CD14-positive monocyte (primary cell): ENCODE data around the gene DNAJC16. TPM values are rescaled to one million over a fixed set of nuclear protein-coding genes. Genes with fewer than 3 reads are reported as not detected.

Source experiments
- DNase-seq, 3 donors: peaks; one replicate each; pipeline ENCODE4 v3.0.0-alpha.2; 2011 to 2022
- H2AFZ ChIP-seq: 2 replicates; pipeline ENCODE4 v1.6.0; 2012; ENCODE audit warnings: mild to moderate bottlenecking, low read depth, low read length, inconsistent platforms; ENCODE audit not compliant: insufficient read depth, poor library complexity, severe bottlenecking
- H3K27ac ChIP-seq, 2 donors: 1 replicate in 1 of 2; 2 replicates in 1 of 2; pipeline ENCODE4 v1.5.1; 2012 to 2013; ENCODE audit warnings: low read length in 2 of 2, control low read depth in 1 of 2, inconsistent platforms in 1 of 2, low read depth in 1 of 2, mild to moderate bottlenecking in 1 of 2
- H3K27me3 ChIP-seq, 2 donors: one replicate each; pipeline versions ENCODE4 v1.6.0 to v1.6.1; 2011 to 2013; ENCODE audit warnings: low read length in 2 of 2; ENCODE audit not compliant: control insufficient read depth in 2 of 2, insufficient read depth in 2 of 2
- H3K36me3 ChIP-seq, 2 donors: replicated peaks in 1 of 2; 1 replicate in 1 of 2; 2 replicates in 1 of 2; pipeline versions ENCODE4 v1.5.1 to v1.6.1; 2012 to 2013; ENCODE audit warnings: low read length in 2 of 2, control low read depth in 1 of 2, inconsistent platforms in 1 of 2, mild to moderate bottlenecking in 1 of 2; ENCODE audit not compliant: insufficient read depth in 2 of 2, control insufficient read depth in 1 of 2
- H3K4me1 ChIP-seq, 2 donors: 1 replicate in 1 of 2; 2 replicates in 1 of 2; pipeline versions ENCODE4 v1.5.1 to v1.6.1; 2012 to 2013; ENCODE audit warnings: low read length in 2 of 2, control low read depth in 1 of 2, inconsistent platforms in 1 of 2, mild to moderate bottlenecking in 1 of 2, moderate library complexity in 1 of 2; ENCODE audit not compliant: insufficient read depth in 2 of 2, control insufficient read depth in 1 of 2
- H3K4me2 ChIP-seq: replicated peaks from 2 replicates; pipeline ENCODE3; 2012; ENCODE audit warnings: low read length, moderate library complexity, mild to moderate bottlenecking; ENCODE audit not compliant: poor library complexity, severe bottlenecking; ENCODE audit errors: extremely low read depth
- H3K4me3 ChIP-seq, 3 experiments: fragments of 200-600 bp in 1 of 3; sonication (generic) in 1 of 3; replicated peaks in 1 of 3; 1 replicate in 2 of 3; 2 replicates in 1 of 3; pipeline ENCODE4 v1.5.1; 2011 to 2013; ENCODE audit warnings: low read length in 3 of 3, mild to moderate bottlenecking in 3 of 3, control low read depth in 2 of 3, low read depth in 2 of 3, inconsistent platforms in 1 of 3, moderate library complexity in 1 of 3
- H3K79me2 ChIP-seq: 2 replicates; pipeline ENCODE4 v1.6.0; 2012; ENCODE audit warnings: mild to moderate bottlenecking, control low read depth, inconsistent platforms, low read length, moderate library complexity; ENCODE audit not compliant: insufficient read depth
- H3K9ac ChIP-seq: 2 replicates; pipeline ENCODE4 v1.6.0; 2017; ENCODE audit warnings: low read length, mild to moderate bottlenecking; ENCODE audit not compliant: insufficient read depth, poor library complexity, severe bottlenecking
- H3K9me3 ChIP-seq, 2 donors: replicated peaks in 1 of 2; 1 replicate in 1 of 2; 2 replicates in 1 of 2; pipeline versions ENCODE4 v1.5.1 to v1.6.1; 2012 to 2013; ENCODE audit warnings: low read length in 2 of 2, control low read depth in 1 of 2; ENCODE audit not compliant: control insufficient read depth in 1 of 2, insufficient read depth in 1 of 2
- H4K20me1 ChIP-seq: 2 replicates; pipeline ENCODE4 v1.6.0; 2012; ENCODE audit warnings: mild to moderate bottlenecking, low read length, control low read depth, moderate library complexity; ENCODE audit not compliant: insufficient read depth
- H3K27ac Mint-ChIP-seq, 7 donors: one replicate each; pipeline ENCODE4 v1.8.0; 2020; ENCODE audit warnings: mild to moderate bottlenecking in 7 of 7, mixed read lengths in 7 of 7, moderate library complexity in 6 of 7, inconsistent platforms in 2 of 7
- H3K27me3 Mint-ChIP-seq, 3 donors: one replicate each; pipeline ENCODE4 v1.8.0; 2021 to 2022; ENCODE audit warnings: low read depth in 3 of 3, mild to moderate bottlenecking in 3 of 3, mixed read lengths in 3 of 3, moderate library complexity in 3 of 3, inconsistent platforms in 1 of 3
- H3K36me3 Mint-ChIP-seq, 2 donors: one replicate each; pipeline ENCODE4 v1.8.0; 2020; ENCODE audit warnings: mixed read lengths in 2 of 2, inconsistent platforms in 1 of 2, mild to moderate bottlenecking in 1 of 2
- H3K4me1 Mint-ChIP-seq: one replicate; pipeline ENCODE4 v1.8.0; 2020; ENCODE audit warnings: mild to moderate bottlenecking, mixed read lengths
- H3K4me3 Mint-ChIP-seq, 2 donors: one replicate each; pipeline ENCODE4 v1.8.0; 2020; ENCODE audit warnings: mild to moderate bottlenecking in 2 of 2, mixed read lengths in 2 of 2, moderate library complexity in 1 of 2
- H3K9me3 Mint-ChIP-seq, 7 donors: one replicate each; pipeline ENCODE4 v1.8.0; 2020 to 2022; ENCODE audit warnings: mixed read lengths in 7 of 7, mild to moderate bottlenecking in 6 of 7, moderate library complexity in 6 of 7, inconsistent platforms in 2 of 7
- WGBS: methylation state at CpG from one replicate; pipeline ENCODE4 v1.1.5; 2013; ENCODE audit warnings: missing lambda C conversion rate; ENCODE audit not compliant: insufficient coverage; 5-methylcytosine and 5-hydroxymethylcytosine counted together
- intact Hi-C, 2 donors: fragments of 100-400 bp; cut with micrococcal nuclease; formaldehyde crosslinking; loops; one replicate each; pipeline versions ENCODE4 v1.15.0 to v1.15.1; 2023
- polyA plus RNA-seq, 3 donors: library from polyadenylated mRNA; depleted of rRNA in 1 of 3; unstranded in 2 of 3; stranded (reverse) in 1 of 3; fragments of 300-500 nt in 2 of 3; fragments of >200 nt in 1 of 3; fragmentation: Illumina TruSeq in 2 of 3; gene quantifications; 1 replicate in 2 of 3; 2 replicates in 1 of 3; pipeline ENCODE4 v1.2.3, GENCODE V29; 2012 to 2021
- TF ChIP-seq, protein P1 (sequence below): fragments of 200-600 bp; IDR thresholded peaks from one replicate; pipeline ENCODE4 v1.8.0; 2022; ENCODE audit warnings: antibody characterized with exemption, mild to moderate bottlenecking

The DNAJC16 gene
- polyA plus RNA-seq, 3 donors: 5.4 to 7.8 (median 6.3) TPM

DNA sequence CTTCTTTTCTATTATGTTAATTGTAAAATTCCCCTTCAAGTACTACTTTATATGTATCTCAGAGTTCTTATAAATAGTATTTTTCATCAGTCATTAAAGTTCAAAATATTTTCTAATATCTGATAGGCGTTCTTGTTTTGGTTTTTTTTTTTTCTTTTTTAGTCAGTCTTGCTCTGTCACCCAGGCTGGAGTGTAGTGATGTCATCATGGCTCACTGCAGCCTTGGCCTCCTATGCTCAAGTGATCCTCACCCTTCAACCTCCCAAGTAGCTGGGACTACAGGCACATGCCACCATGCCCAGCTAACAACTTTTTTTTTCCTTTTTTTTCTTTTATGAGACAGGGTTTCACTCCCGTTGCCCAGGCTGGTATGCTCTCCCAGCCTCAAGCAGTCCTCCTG, 30.9 kb downstream of the DNAJC16 start:
- no peak overlapping the region for H3K4me3 ChIP-seq
- no peaks in the 10 kb centered on the region for H3K9me3 ChIP-seq
- H3K4me1 ChIP-seq: no peaks in the 10 kb centered on the region
- Mint-ChIP-seq H3K4me3 (no peak overlapping the region), H3K27ac (peak overlapping the region in 2 of 7 donors; percentile 37 to 68), H3K27me3 (no peaks in the 10 kb centered on the region), H3K36me3 (peaks cover 34 to 58% of the 10 kb centered on the region in 2 donors), H3K4me1 (no peaks in the 10 kb centered on the region), H3K9me3 (no peaks in the 10 kb centered on the region)
- H3K27ac ChIP-seq: no peak overlapping the region
- 86% methylated on average over 1 of the region's 2 CpGs for WGBS
- H3K79me2 ChIP-seq: no peaks in the 10 kb centered on the region
- no peak overlapping the region for H2AFZ ChIP-seq
- intact Hi-C loops: no loop called here
- no peak overlapping the region for H3K9ac ChIP-seq
- no peaks in the 10 kb centered on the region for H3K27me3 ChIP-seq
- TF ChIP-seq, protein P1, sequence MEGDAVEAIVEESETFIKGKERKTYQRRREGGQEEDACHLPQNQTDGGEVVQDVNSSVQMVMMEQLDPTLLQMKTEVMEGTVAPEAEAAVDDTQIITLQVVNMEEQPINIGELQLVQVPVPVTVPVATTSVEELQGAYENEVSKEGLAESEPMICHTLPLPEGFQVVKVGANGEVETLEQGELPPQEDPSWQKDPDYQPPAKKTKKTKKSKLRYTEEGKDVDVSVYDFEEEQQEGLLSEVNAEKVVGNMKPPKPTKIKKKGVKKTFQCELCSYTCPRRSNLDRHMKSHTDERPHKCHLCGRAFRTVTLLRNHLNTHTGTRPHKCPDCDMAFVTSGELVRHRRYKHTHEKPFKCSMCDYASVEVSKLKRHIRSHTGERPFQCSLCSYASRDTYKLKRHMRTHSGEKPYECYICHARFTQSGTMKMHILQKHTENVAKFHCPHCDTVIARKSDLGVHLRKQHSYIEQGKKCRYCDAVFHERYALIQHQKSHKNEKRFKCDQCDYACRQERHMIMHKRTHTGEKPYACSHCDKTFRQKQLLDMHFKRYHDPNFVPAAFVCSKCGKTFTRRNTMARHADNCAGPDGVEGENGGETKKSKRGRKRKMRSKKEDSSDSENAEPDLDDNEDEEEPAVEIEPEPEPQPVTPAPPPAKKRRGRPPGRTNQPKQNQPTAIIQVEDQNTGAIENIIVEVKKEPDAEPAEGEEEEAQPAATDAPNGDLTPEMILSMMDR: no peak
- no peak overlapping the region for H3K4me2 ChIP-seq
- no peaks in the 10 kb centered on the region for H4K20me1 ChIP-seq
- no peak for DNase-seq
- H3K36me3 ChIP-seq: peaks cover 28 to 57% of the 10 kb centered on the region in 2 donors

DNA sequence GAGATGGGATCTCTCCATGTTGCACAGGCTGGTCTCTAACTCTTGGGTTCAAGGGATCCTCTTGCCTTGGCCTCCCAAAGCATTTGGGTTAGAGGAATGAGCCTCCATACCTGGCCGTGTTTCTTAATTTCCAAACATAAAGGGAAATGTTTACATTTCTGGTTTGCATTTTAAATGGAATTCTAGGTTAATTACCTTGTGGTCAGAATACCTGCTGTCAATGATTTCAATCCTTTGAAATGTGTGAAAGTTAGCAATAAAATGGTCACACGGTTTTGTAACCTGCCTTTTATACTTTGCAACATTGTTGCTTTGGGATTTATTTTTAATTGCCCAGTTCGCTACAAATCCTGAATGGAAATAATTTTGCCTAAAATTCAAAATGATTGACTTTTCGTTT, 31.9 kb downstream of the DNAJC16 start:
- no peak overlapping the region for H3K27ac Mint-ChIP-seq
- no peaks in the 10 kb centered on the region for H3K9me3 Mint-ChIP-seq
- H3K9me3 ChIP-seq: no peaks in the 10 kb centered on the region

More for the DNA sequence above, 31.9 kb downstream of the DNAJC16 start:
- Mint-ChIP-seq H3K4me3 (no peak overlapping the region), H3K4me1 (no peaks in the 10 kb centered on the region), H3K36me3 (peaks cover 34 to 60% of the 10 kb centered on the region in 2 donors), H3K27me3 (no peaks in the 10 kb centered on the region)
- intact Hi-C loops: no loop called here
- H3K4me3 ChIP-seq: no peak overlapping the region
- no peaks in the 10 kb centered on the region for H3K79me2 ChIP-seq
- H4K20me1 ChIP-seq: no peaks in the 10 kb centered on the region
- no peak overlapping the region for H2AFZ ChIP-seq
- no peak overlapping the region for H3K27ac ChIP-seq
- H3K4me2 ChIP-seq: no peak overlapping the region
- no peak for DNase-seq
- WGBS: 100% methylated on average over 2 of the region's 4 CpGs
- TF ChIP-seq, protein P1: no peak
- no peaks in the 10 kb centered on the region for H3K4me1 ChIP-seq
- H3K27me3 ChIP-seq: no peaks in the 10 kb centered on the region
- no peak overlapping the region for H3K9ac ChIP-seq
- H3K36me3 ChIP-seq: peaks cover 35 to 60% of the 10 kb centered on the region in 2 donors
